ENCODE measurements around the gene ADPRHL1. TPM values are rescaled to one million over a fixed set of nuclear protein-coding genes. Genes with fewer than 3 reads are reported as not detected.

The ADPRHL1 gene
- total RNA-seq, 4 donors from 2014 or later, result 3.9 to 15.2 (median 5.8) TPM; not detected in 1

- TF ChIP-seq POLR2A (IDR thresholded peaks at IDR 0.05), result no peak
- no peak for TF ChIP-seq CTCF (IDR thresholded peaks at IDR 0.05)
- Histone ChIP-seq H3K36me3 (no peaks in the 10 kb centered on the region), H3K4me1 (peaks cover 0 to 5% (median 0%) of the 10 kb centered on the region in 4 donors), H3K27me3 (no peaks in the 10 kb centered on the region), H3K27ac (no peak overlapping the region), H3K4me3 (no peak overlapping the region), H3K9me3 (no peaks in the 10 kb centered on the region)
- DNase-seq, result peak in 2 of 3 donors; percentile 34 to 47
Observed at GRCh38 chr13:113403255-113404104, 49.8 kb downstream of the ADPRHL1 start.

GRCh38 chr13:113402471-113403254, 50.6 kb downstream of the ADPRHL1 start:
- Histone ChIP-seq H3K36me3 (no peaks in the 10 kb centered on the region), H3K4me3 (no peak overlapping the region), H3K27me3 (no peaks in the 10 kb centered on the region), H3K9me3 (no peaks in the 10 kb centered on the region), H3K27ac (no peak overlapping the region), H3K4me1 (peaks cover 0 to 5% (median 0%) of the 10 kb centered on the region in 4 donors)
- no peak for TF ChIP-seq POLR2A (IDR thresholded peaks at IDR 0.05)
- no peak for TF ChIP-seq CTCF (IDR thresholded peaks at IDR 0.05)
- DNase-seq, result peak in 1 of 3 donors; percentile 38

GRCh38 chr13:113401452-113402415, 51.6 kb downstream of the ADPRHL1 start:
- Histone ChIP-seq H3K4me1 (peaks cover 0 to 8% (median 0%) of the 10 kb centered on the region in 4 donors), H3K27me3 (no peaks in the 10 kb centered on the region), H3K27ac (no peak overlapping the region), H3K9me3 (no peaks in the 10 kb centered on the region), H3K4me3 (no peak overlapping the region), H3K36me3 (no peaks in the 10 kb centered on the region)
- TF ChIP-seq POLR2A (IDR thresholded peaks at IDR 0.05) (no peak), CTCF (IDR thresholded peaks at IDR 0.05) (no peak)
- peak in 1 of 3 donors; percentile 40 for DNase-seq

- H3K4me3 ChIP-seq, result no peak overlapping the region
- H3K4me1 ChIP-seq, result peaks cover 0 to 9% (median 0%) of the 10 kb centered on the region in 4 donors
- TF ChIP-seq POLR2A (IDR thresholded peaks at IDR 0.05) (no peak), CTCF (IDR thresholded peaks at IDR 0.05) (no peak)
- H3K27me3 ChIP-seq, result no peaks in the 10 kb centered on the region
- H3K27ac ChIP-seq, result no peak overlapping the region
- no peaks in the 10 kb centered on the region for H3K36me3 ChIP-seq
- no peaks in the 10 kb centered on the region for H3K9me3 ChIP-seq
- peak in 1 of 3 donors; percentile 41 for DNase-seq
Observed at GRCh38 chr13:113400621-113401451, 52.5 kb downstream of the ADPRHL1 start.

All from Peyer's patch (tissue), 4 donors.